Breast epithelium (tissue), 4 donors: ENCODE results near the gene CCPG1. TPM values are rescaled to one million over a fixed set of nuclear protein-coding genes. Genes with fewer than 3 reads are reported as not detected.

Experiments
- DNase-seq, 2 donors: peaks; one replicate each; pipeline ENCODE4 v3.0.0-alpha.2; 2019; ENCODE audit warnings: low spot score in 2 of 2
- H3K27ac ChIP-seq, 2 donors: fragments of 200-600 bp; sonication (generic) in 1 of 2; one replicate each; pipeline ENCODE4 v1.5.1; 2016 to 2019; ENCODE audit warnings: mild to moderate bottlenecking in 1 of 2
- H3K27me3 ChIP-seq, 2 donors: fragments of 200-600 bp; sonication (generic) in 1 of 2; one replicate each; pipeline versions ENCODE4 v1.5.1 to v1.6.0; 2017 to 2019; ENCODE audit warnings: control low read depth in 1 of 2, mild to moderate bottlenecking in 1 of 2
- H3K36me3 ChIP-seq: fragments of 200-600 bp; one replicate; pipeline ENCODE4 v1.5.1; 2019
- H3K4me1 ChIP-seq, 2 donors: fragments of 200-600 bp; sonication (generic); one replicate each; pipeline ENCODE4 v1.5.1; 2016 to 2019; ENCODE audit warnings: control low read depth in 1 of 2
- H3K4me3 ChIP-seq, 3 donors: fragments of 200-600 bp; sonication (generic); 1 replicate in 2 of 3; 2 replicates in 1 of 3; pipeline ENCODE4 v1.5.1; 2016 to 2019; ENCODE audit warnings: mild to moderate bottlenecking in 3 of 3, moderate library complexity in 2 of 3
- H3K9me3 ChIP-seq, 2 donors: fragments of 200-600 bp; sonication (generic) in 1 of 2; one replicate each; pipeline ENCODE4 v1.5.1; 2016 to 2019; ENCODE audit warnings: control low read depth in 1 of 2
- POLR2A ChIP-seq: fragments of 450-650 bp; IDR thresholded peaks from one replicate; pipeline ENCODE4 v1.6.1; 2016; ENCODE audit warnings: antibody characterized with exemption, mild to moderate bottlenecking, moderate library complexity
- POLR2AphosphoS5 ChIP-seq, 3 donors: sonication (generic); formaldehyde crosslinking; IDR thresholded peaks; one replicate each; pipeline ENCODE4 v1.6.1; 2017; ENCODE audit warnings: antibody characterized with exemption in 3 of 3
- intact Hi-C: fragments of 100-400 bp; cut with DNase I; formaldehyde crosslinking; loops from one replicate; pipeline ENCODE4 v1.15.1; 2023; ENCODE audit warnings: low total_unique reads
- total RNA-seq, 3 donors: library from RNA; depleted of rRNA; stranded (reverse); fragments of >200 nt; gene quantifications; one replicate each; pipeline ENCODE4 v1.1.0, GENCODE V29; 2016
- TF ChIP-seq, protein P1 (sequence below), 3 donors: fragments of 450-650 bp; IDR thresholded peaks; one replicate each; pipeline ENCODE4 v1.5.1; 2016 to 2017; ENCODE audit warnings: antibody characterized with exemption in 3 of 3, mild to moderate bottlenecking in 3 of 3, moderate library complexity in 3 of 3

Gene CCPG1
- total RNA-seq, 3 donors from 2014 or later = 65.9 to 82.8 (median 74.9) TPM

DNA sequence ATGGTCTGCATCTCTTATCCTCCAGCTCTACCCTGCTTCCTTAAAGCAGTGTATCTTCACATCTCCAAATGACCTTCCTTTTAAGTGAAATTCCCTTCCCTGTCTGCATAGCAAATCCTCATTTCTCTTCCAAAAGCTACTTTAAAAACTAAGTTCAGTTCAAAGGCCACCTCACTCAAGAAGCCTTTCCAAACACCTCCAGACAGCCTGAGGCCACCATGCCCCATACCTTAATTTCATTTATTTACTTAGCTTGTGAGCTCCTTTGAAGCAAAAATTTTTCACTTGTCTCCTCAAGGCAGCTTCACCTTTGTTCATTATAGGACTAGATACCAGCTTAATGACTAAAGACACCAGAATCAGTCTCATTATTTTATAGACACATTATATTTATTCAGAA, 49.7 kb downstream of the CCPG1 start:
- Histone ChIP-seq H3K4me3 (no peak overlapping the region), H3K9me3 (no peaks in the 10 kb centered on the region), H3K4me1 (no peaks in the 10 kb centered on the region), H3K27me3 (no peaks in the 10 kb centered on the region), H3K36me3 (no peaks in the 10 kb centered on the region), H3K27ac (no peak overlapping the region)
- DNase-seq = no peak
- no peak for TF ChIP-seq POLR2A
- no peak for TF ChIP-seq POLR2AphosphoS5 (IDR thresholded peaks at IDR 0.05)
- TF ChIP-seq, protein P1, sequence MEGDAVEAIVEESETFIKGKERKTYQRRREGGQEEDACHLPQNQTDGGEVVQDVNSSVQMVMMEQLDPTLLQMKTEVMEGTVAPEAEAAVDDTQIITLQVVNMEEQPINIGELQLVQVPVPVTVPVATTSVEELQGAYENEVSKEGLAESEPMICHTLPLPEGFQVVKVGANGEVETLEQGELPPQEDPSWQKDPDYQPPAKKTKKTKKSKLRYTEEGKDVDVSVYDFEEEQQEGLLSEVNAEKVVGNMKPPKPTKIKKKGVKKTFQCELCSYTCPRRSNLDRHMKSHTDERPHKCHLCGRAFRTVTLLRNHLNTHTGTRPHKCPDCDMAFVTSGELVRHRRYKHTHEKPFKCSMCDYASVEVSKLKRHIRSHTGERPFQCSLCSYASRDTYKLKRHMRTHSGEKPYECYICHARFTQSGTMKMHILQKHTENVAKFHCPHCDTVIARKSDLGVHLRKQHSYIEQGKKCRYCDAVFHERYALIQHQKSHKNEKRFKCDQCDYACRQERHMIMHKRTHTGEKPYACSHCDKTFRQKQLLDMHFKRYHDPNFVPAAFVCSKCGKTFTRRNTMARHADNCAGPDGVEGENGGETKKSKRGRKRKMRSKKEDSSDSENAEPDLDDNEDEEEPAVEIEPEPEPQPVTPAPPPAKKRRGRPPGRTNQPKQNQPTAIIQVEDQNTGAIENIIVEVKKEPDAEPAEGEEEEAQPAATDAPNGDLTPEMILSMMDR (IDR thresholded peaks at IDR 0.05) = no peak
- intact Hi-C loops = no loop called here

DNA sequence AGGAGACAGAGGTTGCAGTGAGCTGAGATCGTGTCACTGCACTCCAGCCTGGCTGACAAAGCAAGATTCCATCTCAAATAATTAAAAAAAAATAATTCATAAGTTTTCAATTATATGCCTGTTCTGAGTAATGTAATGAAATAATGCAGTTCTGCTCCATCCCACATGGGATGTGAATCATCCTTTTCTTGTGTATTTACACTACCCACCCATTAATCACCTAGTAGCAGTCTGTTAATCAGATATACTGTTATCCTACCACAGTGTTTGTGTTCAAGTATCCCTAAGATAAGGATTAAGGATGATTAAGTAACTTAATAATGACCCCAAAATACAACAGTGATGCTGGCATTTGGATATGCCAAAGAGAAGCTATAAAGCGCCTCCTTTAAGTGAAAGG, 50.4 kb downstream of the CCPG1 start:
- no peaks in the 10 kb centered on the region for H3K9me3 ChIP-seq
- no peak overlapping the region for H3K27ac ChIP-seq
- no peak for DNase-seq
- H3K36me3 ChIP-seq = no peaks in the 10 kb centered on the region
- no peak overlapping the region for H3K4me3 ChIP-seq
- H3K4me1 ChIP-seq = no peaks in the 10 kb centered on the region
- intact Hi-C loops = no loop called here
- TF ChIP-seq, protein P1 (IDR thresholded peaks at IDR 0.05) = no peak
- TF ChIP-seq POLR2A (no peak), POLR2AphosphoS5 (IDR thresholded peaks at IDR 0.05) (no peak)
- H3K27me3 ChIP-seq = no peaks in the 10 kb centered on the region

DNA sequence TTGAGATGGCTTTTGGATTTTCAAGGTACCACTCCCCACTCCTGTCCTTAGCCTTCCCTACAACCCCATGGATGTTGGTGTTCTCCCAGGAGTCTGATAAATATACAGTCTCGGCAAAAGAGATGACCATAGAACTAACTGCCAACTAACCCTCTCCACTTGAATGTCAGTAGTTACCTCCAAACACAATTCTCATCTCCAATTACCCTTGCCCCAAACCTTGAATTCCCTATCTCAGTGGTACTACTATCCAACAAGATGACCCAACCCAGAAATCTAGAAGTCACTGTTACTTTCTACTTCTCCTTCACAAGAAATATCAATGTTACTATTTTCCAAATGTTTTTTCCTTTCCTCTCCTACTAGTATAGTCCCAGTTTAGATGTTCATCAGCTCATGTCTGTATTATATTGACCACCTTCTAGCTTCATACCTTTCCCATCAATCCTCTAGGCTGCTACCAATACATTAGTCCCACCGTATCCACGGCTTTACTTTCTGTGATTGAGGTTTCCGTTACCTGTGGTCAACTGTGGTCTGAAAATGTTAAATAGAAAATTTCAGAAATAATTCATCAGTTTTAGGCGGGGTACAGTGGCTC, 51.1 kb downstream of the CCPG1 start:
- no peak for DNase-seq
- no peak overlapping the region for H3K27ac ChIP-seq
- intact Hi-C loops = no loop called here
- H3K27me3 ChIP-seq = no peaks in the 10 kb centered on the region
- no peaks in the 10 kb centered on the region for H3K36me3 ChIP-seq
- no peaks in the 10 kb centered on the region for H3K9me3 ChIP-seq
- no peak overlapping the region for H3K4me3 ChIP-seq
- H3K4me1 ChIP-seq = no peaks in the 10 kb centered on the region
- TF ChIP-seq POLR2A (no peak), POLR2AphosphoS5 (IDR thresholded peaks at IDR 0.05) (no peak)
- TF ChIP-seq, protein P1 (IDR thresholded peaks at IDR 0.05) = no peak

DNA sequence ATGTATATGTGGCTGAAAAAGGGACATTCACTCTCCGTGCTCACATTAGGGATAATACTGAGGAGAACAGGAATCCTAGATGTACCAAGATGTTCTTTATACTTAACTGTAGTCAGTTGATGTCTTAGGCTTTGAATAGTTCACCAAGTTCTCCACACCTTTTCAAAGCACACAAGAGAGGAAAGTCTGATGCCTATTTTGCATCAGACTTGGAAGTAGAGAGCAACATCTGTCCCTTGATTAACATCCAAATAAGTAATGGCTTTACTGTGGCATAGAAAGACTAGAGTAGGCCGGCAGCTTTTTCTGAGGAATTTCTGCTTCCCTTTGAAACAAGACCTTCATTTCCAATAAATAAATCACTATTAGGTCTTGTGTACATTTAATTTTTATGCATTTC, 55.1 kb downstream of the CCPG1 start:
- no peak for DNase-seq
- H3K27ac ChIP-seq = no peak overlapping the region
- H3K36me3 ChIP-seq = no peaks in the 10 kb centered on the region
- TF ChIP-seq POLR2A = no peak
- no peak for TF ChIP-seq POLR2AphosphoS5 (IDR thresholded peaks at IDR 0.05)
- TF ChIP-seq, protein P1 (IDR thresholded peaks at IDR 0.05) = no peak
- intact Hi-C loops = no loop called here
- no peak overlapping the region for H3K4me3 ChIP-seq
- H3K9me3 ChIP-seq = no peaks in the 10 kb centered on the region
- H3K27me3 ChIP-seq = no peaks in the 10 kb centered on the region
- H3K4me1 ChIP-seq = no peaks in the 10 kb centered on the region

DNA sequence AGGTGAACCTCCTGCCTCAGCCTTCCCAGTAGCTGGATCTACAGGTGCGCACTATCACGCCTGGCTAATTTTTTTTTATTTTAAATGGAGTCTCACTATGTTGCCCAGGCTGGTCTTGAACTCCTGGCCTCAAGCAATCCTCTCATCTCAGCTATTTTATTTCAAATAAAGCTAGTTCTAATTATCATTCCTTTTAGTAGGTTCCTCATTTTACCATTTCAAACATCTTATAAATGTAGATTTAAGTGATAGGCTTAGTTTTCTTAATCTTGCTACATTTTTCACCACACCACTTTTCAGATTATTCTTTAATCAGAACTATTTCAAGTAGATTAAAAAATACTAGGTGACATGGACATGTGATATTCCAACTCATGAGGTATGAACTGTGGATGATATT, 58.9 kb downstream of the CCPG1 start:
- Histone ChIP-seq H3K4me3 (no peak overlapping the region), H3K4me1 (no peaks in the 10 kb centered on the region), H3K36me3 (no peaks in the 10 kb centered on the region), H3K27me3 (no peaks in the 10 kb centered on the region), H3K9me3 (no peaks in the 10 kb centered on the region), H3K27ac (no peak overlapping the region)
- TF ChIP-seq POLR2AphosphoS5 (IDR thresholded peaks at IDR 0.05) = no peak
- TF ChIP-seq POLR2A = no peak
- TF ChIP-seq, protein P1 (IDR thresholded peaks at IDR 0.05) = no peak
- intact Hi-C loops = no loop called here
- DNase-seq = no peak
